ENCODE data around the gene HMCES.

- TF ChIP-seq, protein P1, sequence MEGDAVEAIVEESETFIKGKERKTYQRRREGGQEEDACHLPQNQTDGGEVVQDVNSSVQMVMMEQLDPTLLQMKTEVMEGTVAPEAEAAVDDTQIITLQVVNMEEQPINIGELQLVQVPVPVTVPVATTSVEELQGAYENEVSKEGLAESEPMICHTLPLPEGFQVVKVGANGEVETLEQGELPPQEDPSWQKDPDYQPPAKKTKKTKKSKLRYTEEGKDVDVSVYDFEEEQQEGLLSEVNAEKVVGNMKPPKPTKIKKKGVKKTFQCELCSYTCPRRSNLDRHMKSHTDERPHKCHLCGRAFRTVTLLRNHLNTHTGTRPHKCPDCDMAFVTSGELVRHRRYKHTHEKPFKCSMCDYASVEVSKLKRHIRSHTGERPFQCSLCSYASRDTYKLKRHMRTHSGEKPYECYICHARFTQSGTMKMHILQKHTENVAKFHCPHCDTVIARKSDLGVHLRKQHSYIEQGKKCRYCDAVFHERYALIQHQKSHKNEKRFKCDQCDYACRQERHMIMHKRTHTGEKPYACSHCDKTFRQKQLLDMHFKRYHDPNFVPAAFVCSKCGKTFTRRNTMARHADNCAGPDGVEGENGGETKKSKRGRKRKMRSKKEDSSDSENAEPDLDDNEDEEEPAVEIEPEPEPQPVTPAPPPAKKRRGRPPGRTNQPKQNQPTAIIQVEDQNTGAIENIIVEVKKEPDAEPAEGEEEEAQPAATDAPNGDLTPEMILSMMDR (IDR thresholded peaks at IDR 0.05), result no peak
- TF ChIP-seq POLR2A (IDR thresholded peaks at IDR 0.05), result no peak
Measured at GRCh38 chr3:129321887-129322286, 43.2 kb downstream of the HMCES start.

Data from right lobe of liver (tissue), 4 donors.